ENCODE results near the gene MAP3K20. TPM values are rescaled to one million over a fixed set of nuclear protein-coding genes. Genes with fewer than 3 reads are reported as not detected.

Gene MAP3K20
- total RNA-seq, 4 donors from 2014 or later: 24.1 to 34.5 (median 25.6) TPM

- H3K4me1 ChIP-seq: peaks cover 4 to 6% of the 10 kb centered on the region in 2 donors
- H3K9me3 ChIP-seq: no peaks in the 10 kb centered on the region
- TF ChIP-seq CTCF (IDR thresholded peaks at IDR 0.05): no peak
- no peak for TF ChIP-seq POLR2A (IDR thresholded peaks at IDR 0.05)
- H3K27me3 ChIP-seq: no peaks in the 10 kb centered on the region
- no peak for DNase-seq
- 89 to 91% methylated on average over 4 of the region's 4 CpGs for WGBS, 2 donors
- no peaks in the 10 kb centered on the region for H3K36me3 ChIP-seq
- no peak overlapping the region for H3K27ac ChIP-seq
- H3K4me3 ChIP-seq (replicated peaks in 1 of 3): no peak overlapping the region
- intact Hi-C loops (cut with DNase I): no loop called here
Observed at GRCh38 chr2:173050684-173051083, 25.0 kb upstream of the MAP3K20 start.

GRCh38 chr2:173051463-173052215 is 24.0 kb upstream of the MAP3K20 start:
- 80 to 85% methylated on average over 7 of the region's 7 CpGs for WGBS, 2 donors
- DNase-seq: no peak
- Histone ChIP-seq H3K4me1 (peaks cover 4 to 6% of the 10 kb centered on the region in 2 donors), H3K4me3 (replicated peaks in 1 of 3) (no peak overlapping the region), H3K27ac (no peak overlapping the region), H3K9me3 (no peaks in the 10 kb centered on the region), H3K27me3 (no peaks in the 10 kb centered on the region), H3K36me3 (no peaks in the 10 kb centered on the region)
- no peak for TF ChIP-seq CTCF (IDR thresholded peaks at IDR 0.05)
- TF ChIP-seq POLR2A (IDR thresholded peaks at IDR 0.05): no peak
- intact Hi-C loops (cut with DNase I): no loop called here

DNA sequence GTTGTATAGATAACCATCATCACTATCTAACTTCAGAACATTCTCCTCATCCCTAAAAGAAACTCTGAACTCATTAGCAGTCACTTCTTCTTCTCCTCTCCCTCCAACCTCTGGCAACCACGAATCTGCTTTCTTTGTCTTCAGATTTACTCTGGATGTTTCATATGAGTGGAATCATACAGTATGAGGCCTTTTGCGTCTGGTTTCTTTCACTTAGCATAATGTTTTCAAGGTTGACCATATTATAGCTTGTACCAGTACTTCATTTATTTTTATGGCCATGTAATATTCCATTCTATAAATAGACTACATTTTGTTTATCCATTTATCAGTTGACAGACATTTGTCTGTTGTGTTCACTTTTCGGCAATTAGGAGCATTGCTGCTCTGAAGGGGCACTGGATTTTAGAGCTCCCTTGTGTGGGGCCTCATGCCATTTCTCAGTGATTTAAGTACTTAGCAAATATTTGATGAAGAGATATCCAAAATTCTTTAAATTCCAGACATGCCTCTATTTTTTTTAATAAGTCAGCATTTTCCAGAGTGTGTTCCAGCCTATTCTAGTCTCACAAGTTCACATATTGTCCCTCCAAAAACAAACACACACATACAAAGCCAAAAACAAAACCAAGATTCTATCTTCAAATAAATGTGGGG is 22.5 kb upstream of the MAP3K20 start:
- H3K4me3 ChIP-seq (replicated peaks in 1 of 3): no peak overlapping the region
- no peak for DNase-seq
- H3K27me3 ChIP-seq: no peaks in the 10 kb centered on the region
- no peaks in the 10 kb centered on the region for H3K9me3 ChIP-seq
- H3K27ac ChIP-seq: no peak overlapping the region
- no peak for TF ChIP-seq POLR2A (IDR thresholded peaks at IDR 0.05)
- no peak for TF ChIP-seq CTCF (IDR thresholded peaks at IDR 0.05)
- WGBS, 2 donors: 84 to 85% methylated on average over 3 of the region's 3 CpGs
- intact Hi-C loops (cut with DNase I): no loop called here
- no peaks in the 10 kb centered on the region for H3K36me3 ChIP-seq
- peaks cover 4 to 6% of the 10 kb centered on the region in 2 donors for H3K4me1 ChIP-seq

GRCh38 chr2:173054466-173054865 is 21.2 kb upstream of the MAP3K20 start:
- no peak overlapping the region for H3K4me3 ChIP-seq (replicated peaks in 1 of 3)
- TF ChIP-seq POLR2A (IDR thresholded peaks at IDR 0.05) (no peak), CTCF (IDR thresholded peaks at IDR 0.05) (no peak)
- whole genome bisulfite sequencing, 2 donors: 95 to 96% methylated on average over 3 of the region's 3 CpGs
- no peak for DNase-seq
- no peak overlapping the region for H3K27ac ChIP-seq
- intact Hi-C loops (cut with DNase I): no loop called here
- no peaks in the 10 kb centered on the region for H3K9me3 ChIP-seq
- H3K4me1 ChIP-seq: peaks cover 3 to 4% of the 10 kb centered on the region in 2 donors
- H3K27me3 ChIP-seq: no peaks in the 10 kb centered on the region
- no peaks in the 10 kb centered on the region for H3K36me3 ChIP-seq

- no peaks in the 10 kb centered on the region for H3K27me3 ChIP-seq
- TF ChIP-seq POLR2A (IDR thresholded peaks at IDR 0.05) (no peak), CTCF (IDR thresholded peaks at IDR 0.05) (no peak)
- no peak for DNase-seq
- H3K4me3 ChIP-seq (replicated peaks in 1 of 3): no peak overlapping the region
- 67 to 76% methylated on average over 4 of the region's 4 CpGs for WGBS, 2 donors
- no peak overlapping the region for H3K27ac ChIP-seq
- no peaks in the 10 kb centered on the region for H3K36me3 ChIP-seq
- H3K9me3 ChIP-seq: no peaks in the 10 kb centered on the region
- peaks cover 0 to 4% of the 10 kb centered on the region in 2 donors for H3K4me1 ChIP-seq
- intact Hi-C loops (cut with DNase I): no loop called here
Observed at GRCh38 chr2:173056705-173057364, 18.8 kb upstream of the MAP3K20 start.

All from thyroid gland (tissue), 4 donors.